ENCODE measurements around the gene CPVL.

Gene CPVL

DNA sequence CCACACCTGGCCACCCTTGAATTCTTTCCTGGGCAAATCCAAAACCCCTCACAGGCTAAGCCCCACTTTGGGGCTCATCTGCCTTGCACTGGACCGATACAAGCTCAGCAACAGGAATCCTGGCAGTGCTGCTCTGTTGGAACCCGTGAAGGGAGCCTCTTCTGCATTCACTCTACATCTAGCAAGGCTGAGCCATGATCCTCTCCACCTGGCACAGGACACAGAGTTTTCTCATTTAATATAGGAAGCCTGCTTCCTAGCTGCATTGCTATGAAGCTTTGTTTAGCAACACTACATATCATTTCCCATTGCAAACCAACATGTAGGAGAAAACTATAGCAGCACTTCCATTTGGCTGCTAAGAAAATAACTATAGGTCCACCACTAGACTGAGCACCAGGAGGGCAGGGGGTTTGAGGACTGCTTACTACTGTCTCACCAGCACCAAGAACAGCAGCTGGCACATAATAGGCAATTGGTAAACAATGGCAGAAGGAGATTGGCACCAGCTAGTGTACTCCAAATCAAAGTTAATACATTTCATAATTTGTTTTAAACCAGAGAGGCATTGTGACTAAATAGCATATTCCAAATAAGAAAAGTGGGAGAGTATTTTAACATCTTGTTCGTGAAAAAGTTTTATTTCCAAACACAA lies 56.1 kb downstream of the CPVL start:
- no peak for DNase-seq

DNA sequence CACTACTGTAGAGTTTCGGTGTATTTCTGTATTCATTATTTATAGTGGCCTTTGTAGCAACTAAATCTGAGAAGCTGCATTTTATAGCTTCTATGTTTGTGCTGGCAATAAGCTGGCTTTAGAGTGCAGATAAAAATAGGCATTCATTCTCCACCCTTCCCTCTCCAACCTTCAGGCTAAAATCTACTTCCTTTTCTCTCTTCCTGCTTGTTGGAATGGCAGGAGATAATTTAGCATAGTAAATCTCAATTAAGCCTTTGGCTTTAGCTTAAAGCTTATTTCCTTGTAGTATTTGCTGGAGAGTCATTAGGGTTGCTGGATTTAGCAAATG lies 58.5 kb downstream of the CPVL start:
- DNase-seq, result no peak

DNA sequence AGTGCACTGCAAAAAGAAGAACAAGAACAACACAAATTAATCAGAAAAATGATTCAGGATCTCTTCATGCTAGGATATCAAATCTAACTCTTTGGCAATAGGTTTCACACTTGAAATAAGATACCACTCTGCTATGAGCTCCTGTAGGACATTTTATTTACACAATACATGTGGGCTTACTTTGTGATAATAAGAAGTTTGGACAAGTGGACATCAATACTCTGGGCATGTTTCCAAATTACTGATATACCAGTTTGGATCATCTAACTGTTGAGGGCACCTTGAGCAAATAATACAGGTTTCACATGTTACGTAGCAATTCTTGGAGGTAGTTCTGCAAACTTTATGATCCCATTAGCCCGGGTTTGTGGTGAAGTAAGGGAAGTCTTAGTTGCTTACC lies 59.8 kb downstream of the CPVL start:
- DNase-seq, result no peak

DNA sequence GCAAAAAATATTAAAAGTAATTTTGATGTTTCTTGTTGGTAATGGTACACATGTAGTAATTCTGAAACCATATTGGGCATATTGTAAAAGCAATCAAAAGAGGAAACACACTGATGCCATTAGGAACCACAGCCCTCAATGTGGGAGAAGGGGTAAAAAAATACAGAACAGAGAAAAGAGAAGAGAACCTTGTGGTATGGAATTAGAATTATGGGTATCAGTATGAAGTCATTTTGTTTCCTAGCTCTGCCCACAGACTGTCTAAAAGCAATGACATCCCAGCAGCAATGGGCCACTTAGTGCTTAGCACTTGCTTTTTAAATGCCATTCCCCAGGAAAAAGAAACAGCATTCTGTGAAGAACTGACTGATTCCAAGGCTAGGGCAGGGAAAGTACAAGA lies 61.5 kb downstream of the CPVL start:
- no peak for DNase-seq

DNA sequence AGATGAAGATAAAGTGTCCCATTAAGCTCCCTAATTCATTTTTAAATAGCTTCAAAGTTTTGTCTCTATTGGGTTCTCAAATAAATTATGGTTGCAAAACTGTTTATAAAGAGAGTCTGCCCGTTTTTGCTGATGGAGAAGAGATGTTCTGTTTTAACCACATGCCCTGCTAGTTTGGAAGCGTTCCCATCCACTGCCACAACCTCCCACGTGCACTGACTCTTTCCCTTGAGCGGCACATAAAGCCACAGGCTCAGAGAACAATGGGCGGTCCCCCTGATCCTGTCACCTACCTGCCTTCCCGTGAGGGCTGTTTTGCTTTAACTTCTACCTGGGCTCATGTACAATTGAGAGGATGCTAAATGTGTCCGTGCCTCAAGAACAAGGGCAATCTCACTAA lies 65.5 kb downstream of the CPVL start:
- no peak for DNase-seq

DNA sequence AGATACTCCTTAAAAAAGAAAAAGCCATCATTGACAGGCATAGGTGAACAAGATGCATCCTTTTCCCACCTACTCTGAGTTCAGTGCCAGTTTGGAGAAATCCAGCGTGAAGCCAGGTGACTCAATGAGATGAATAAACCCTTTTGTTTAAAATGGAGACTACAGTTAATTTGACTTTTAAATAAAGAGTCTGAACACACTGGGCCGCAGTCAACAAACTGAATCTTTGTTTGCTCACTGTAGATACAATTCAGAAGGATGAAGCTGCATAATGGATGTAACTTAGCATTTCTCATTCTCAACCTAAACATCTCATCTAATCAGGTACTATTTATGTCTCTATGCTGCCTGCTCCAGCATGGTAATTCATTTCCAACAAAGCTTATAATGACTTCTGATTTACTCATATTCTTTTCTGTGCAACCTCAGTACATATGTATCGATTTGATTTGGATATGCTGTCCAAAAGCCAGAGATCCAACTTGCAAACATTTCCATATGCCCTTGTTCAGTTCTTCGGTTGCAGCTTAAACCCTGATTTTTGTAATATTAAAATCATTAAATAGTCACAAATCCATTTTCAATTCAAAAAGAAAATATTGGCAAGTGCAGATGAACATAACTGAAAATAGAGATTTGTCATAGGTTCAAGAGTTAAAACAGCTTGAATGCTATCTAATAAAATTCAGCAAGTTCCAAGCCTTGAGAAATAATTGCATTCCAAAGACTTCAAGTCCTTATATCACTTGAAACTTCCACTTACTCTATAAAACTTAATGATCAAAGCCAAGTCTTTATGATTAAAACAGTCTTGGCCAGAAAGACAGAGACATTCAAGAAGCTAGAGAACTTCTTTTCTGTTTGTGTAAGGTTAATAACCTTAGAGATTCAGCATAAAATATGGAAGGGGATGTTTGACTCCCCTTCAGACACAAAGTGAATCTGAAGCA lies 67.8 kb downstream of the CPVL start:
- DNase-seq, result no peak

DNA sequence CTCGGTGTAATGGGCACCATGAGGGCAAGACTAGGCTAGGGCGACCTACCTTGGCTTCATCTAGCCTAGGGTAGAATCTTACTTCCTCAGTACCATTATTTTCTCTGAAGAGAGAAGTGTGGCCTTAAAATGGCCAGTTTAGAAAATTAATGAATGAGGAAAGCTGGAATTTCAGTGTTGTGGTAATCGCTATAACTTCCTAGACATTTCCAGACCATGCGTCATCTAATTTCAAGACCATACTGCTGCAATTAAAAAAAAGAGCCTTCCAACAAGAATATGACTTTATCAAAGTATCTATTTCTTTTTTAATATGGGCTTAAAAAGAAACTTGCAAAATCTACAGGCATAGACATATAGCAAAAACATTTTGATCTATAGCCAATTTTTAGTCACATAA lies 68.5 kb downstream of the CPVL start:
- DNase-seq, result no peak

DNA sequence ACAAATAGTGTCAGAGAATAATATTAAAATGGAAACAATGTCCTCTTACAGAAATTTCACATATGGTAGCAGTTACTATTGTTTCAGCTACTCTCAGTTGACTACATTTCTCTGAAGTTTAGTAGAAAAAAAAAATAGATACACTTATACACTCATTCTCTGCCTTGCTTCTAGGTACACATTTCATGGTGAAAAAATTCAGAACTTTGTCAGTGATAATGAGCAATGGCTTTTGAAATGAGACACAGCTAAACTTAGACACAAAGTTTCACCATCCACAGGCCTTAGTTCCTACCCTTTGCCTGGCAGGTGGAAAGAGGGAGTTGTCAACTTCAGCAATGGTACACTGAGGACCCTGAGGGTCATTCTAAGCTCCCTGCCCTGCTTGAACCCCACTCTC lies 69.2 kb downstream of the CPVL start:
- no peak for DNase-seq

DNA sequence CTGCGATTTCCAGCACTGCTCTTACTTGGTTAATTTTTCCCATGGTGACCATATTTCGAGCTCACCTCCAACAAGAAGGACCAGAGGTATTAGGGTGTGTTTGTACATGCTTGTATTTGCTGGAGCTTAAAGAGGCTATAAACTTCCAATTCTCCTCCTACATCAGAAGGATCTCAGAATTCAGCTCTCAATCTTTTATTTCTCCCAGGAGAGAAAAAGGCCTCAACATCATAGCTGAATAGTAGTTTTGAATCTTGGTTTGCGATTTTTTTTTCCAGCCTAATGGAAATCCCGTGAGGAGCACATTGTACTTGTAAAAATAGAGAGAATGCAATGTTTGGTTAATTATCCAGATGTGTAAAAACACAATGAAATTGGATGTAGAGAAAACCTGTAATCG lies 69.7 kb downstream of the CPVL start:
- DNase-seq, result no peak

DNA sequence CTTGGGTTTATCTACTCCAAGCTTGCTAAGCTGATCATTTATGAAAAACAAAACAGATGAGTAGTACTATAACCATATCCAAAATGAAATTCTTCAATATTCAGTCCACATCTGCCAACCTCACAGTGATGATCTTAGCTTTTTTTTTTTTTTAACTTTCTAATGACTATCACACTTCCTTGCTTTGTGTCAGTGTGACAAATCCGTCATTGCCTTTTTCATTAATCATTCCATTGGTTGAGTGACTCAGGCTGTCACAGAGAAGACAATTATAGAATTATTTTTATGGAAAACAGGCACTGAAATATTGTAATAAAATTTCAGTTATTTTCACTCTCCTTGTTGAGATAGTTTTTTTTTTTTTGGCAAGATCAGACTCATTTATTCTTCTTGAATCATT lies 70.7 kb downstream of the CPVL start:
- DNase-seq, result no peak

DNA sequence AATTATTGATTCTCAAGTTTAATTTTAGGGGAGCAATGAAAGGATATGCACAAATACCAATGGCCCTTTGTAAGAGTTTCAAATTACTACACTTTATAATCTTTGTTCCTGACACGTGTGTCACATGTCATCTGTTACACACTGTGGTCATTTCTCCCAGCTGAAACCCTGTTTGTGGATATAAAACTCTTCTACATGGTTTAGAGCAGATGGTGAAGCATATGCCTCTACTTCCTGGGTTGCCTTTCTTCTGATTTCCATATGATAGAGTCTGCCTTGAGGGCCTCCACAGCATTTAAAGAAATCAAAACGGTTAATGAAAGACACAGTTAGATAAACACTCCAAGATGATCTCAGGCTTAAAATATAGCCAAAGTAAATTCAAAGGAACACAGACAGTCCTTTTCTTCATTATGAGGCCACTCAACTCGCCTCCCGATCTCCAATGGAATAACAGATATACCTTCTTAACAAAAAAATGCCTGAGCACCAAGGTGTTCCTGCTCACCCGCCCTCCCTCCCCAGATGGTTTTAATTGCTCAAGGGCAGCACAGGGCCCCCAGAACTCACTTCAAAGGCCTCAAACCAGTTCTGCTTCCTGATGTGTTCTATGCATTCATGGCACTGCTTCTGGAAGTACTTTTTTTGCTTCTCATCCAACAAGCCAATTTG lies 75.0 kb downstream of the CPVL start:
- DNase-seq, result no peak

DNA sequence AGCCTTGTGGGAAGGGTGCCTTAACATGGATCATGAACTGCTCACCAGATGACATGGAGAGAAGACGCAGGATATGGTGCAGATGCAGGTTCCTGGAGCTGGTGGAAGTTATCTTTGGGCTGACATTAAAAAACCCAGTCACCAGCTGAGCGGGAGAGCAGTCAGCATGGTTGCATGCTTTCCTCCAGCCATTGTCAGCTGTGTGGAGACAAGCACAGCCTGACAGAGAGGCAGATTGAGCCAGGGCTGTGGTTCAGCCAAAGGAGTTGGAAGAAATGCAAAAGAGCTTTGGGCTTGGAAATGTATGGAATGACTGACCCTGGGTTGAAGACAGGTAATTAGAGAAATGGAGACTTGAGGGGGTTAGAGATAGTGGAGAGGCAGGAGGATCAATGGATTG lies 79.7 kb downstream of the CPVL start:
- no peak for DNase-seq

DNA sequence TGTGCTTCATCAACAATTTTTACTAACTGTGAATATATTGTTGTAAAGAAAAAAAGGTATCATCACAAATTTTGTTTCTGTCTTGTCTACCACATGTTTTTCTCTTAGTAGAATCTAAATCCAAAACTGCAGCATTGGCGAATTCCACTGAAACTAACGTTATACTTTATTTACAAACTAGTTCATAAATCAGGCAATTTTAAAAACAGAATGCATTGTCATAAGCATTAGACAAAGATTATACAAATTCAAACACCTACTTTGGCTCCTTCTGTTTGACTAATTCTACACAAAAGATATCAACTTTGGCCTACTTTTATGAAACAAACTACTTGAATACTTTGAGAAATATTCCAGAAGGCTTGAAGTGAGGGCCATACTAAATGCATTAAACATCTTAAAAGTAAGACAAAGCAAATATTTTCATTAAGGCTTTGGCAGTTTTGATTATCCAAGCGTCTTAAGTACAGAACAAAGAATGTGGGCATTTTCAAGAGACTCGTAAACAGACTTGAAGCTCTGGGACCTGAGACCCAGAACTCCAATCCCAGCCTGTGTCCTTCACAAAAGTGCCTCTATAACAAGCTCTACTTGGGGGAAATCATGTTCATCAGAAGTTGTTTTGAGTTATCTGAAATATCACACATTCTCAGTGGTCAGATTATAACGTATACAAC lies 81.0 kb downstream of the CPVL start:
- no peak for DNase-seq

DNA sequence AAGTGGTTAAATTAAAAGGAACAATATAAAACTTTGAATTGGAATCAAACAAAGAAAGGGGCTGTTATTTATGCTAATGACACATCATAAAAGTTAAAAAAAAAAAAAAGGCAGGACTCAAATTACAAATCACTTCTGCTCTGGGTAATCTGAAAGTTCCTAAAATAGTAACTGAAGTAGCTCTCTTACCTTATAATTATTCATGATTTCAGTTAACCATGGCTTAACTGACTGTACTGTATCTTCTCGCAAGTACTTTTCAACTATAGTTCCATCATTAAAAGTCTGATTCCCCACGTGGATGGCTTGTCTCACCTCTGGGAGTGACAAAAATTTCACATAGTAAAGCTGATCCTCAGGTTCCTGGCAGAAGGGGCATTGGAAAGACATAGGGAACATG lies 82.5 kb downstream of the CPVL start:
- no peak for DNase-seq

DNA sequence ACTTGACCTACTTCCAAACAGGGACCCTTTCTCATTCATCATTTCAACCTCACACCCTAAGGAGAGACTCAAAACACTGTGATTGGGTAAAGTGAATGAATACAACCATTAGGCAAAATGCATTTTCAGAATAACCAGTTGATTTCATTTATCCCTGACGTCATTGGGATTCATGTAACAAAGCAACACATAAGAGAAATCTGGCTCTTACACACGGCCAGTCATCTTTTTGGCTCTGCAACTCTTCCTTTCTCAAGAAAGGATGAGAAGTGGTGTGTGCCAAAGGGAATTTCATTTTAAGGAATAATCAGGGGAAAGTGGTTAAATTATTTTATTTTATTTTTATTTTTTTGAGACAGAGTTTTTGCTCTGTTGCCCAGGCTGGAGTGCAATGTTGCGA lies 83.1 kb downstream of the CPVL start:
- DNase-seq, result no peak

DNA sequence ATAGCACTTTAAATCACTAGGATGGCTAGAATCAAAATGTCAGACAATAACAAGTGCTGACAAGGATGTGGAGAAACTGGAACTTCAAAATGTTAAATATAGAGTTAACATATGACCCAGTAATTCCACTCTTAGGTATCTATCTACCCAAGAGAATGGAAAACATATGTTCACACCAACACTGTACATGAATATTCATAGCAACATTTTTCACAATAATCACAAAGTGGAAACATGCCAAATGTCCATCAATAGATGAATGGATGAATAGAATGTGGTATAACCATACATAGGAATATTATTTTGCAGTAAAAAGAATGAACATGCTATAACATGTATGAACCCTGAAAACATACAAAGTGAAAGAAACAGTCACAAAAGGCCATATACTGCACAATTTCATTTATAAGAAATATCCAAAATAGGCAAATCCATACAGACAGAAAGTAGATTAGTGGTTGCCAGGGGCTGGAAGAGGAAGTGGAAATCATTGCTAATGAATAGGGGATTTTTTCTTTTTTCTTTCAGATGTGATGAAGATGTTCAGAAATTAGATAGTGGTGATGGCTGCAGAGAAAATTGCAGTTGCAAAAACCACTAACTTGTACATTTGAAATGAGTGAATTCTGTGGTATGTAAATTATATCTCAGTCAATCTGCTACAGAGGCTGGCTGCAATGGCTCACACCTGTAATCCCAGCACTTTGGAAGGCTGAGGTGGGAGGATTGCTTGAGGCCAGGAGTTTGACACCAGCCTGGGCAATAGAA lies 93.0 kb downstream of the CPVL start:
- DNase-seq, result no peak

DNA sequence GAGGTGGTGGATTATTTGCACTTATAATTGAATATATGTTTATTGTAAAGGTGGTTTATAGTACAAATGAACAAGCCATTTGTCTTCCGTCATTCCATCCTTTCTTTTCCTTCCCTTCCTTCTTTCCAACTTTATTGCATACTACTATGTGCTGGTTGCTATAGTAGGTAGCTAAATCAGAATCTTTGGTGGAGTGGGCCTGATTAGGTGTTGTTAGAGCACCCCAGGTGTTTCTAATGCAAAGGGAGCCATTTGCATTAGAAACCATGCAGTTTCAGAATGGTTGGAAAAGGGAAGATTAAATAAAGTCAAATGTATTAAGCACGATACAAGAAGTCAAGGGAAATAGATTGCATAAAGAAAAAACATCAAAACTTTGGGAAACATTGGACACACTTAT lies 99.4 kb downstream of the CPVL start:
- DNase-seq, result no peak

DNA sequence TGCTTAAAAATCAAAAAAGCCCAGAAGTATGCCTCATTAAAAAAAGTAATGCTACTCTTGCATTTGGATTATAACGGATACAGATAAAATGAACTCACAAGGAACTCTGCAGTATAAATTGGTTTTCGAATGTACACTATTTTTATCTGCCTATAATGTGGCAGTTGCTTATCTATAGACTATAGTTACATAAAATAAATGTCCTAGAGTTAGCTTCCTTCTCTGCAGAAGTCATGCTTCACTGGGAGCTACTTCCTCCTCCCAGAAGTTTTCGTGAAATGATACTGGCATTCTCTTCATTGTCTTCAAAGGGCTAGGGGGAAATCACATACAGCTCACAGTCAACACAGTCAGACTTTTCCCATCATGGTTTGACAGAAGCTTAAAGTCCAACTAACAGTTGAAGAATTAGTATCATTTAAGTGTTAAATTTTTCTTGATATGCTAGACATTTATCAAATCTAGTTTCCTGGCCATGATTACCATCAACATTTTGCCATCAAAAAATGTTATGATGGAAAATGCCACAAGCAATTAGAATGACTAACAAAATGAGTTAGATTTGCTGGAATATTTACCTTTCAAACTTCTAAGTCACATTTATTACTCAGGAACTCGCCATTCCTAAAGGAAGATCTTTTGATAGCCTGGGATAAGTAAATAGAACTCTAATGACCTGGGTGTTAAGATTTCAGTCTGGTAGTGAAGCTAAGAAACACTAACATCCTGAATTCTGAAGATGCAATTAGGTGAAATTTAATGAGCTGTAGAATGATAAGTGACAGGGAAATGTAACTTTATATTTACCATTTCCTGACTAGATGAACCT lies 100.9 kb downstream of the CPVL start:
- no peak for DNase-seq

DNA sequence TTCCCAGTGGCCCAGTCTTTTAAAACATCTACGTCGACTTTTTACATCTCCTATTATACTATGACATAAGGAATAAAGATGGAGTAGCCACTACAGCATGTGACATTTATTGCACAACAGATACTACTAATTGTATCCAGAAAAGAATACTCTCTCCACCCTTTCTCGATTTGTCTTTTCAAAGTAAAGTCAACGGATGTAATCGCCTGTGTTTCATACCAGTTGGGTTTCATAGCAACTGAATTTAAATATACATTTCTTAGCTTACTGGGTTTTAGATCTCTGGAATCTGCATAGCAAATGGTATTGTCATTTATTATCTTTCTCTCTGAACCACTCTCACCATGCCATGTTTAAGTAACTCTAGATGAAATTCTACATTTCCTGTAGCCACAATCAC lies 101.8 kb downstream of the CPVL start:
- DNase-seq, result no peak

DNA sequence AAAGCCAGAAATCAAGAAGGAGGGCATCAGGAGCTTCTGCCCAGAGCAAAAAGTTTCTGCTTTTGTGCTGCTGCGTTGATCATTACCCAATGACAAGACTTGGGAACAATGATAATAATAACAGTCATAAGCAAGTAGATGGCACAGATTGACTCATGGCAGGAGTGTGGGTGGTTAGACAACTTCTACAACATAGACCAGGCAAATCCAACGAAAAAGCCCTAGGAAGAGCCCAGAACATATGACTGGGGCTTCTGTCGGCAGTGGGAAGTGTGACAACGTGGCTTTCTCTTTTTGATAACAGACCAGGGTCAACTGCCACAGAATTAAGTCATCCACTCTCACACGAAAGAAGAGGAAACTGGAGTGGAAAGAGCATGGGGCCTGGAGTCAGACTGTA lies 102.8 kb downstream of the CPVL start:
- no peak for DNase-seq

DNA sequence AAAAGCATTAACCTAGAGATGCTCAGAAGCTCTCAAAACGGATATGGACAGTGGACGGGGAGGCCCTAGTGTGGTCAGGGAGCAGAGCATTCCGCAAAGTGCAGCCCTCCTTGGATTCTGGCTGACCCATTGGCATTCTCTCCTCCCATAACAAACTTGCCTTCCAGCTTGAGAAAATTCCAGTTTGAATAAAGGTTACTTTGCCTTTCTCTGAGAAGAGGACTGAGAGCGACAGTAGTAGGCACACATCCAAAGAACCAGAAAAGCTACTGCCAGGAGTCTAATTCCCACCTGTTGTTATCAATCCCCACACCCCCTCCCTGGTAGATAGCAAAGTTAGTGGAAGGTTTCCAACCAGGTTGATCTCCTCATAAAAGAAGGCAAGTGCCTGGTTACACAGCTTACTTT lies 103.5 kb downstream of the CPVL start:
- no peak for DNase-seq

DNA sequence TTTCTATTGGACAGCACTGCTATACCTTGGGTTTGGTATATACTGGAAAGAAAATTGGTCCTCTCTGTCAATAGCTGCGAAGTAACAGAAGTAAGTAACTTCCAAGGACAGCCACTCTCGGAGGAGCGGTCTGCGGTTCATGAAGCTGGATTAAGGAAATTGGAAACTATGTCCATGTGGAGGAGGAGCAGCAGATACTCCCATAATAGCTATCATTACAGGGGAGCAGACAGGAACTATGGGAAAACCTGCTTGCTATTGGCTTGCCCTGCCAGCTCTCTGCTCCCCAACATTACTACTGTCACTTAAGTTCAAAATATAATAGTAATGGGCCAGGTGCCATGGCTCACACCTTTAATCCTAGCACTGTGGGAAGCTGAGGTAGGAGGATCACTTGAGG lies 104.3 kb downstream of the CPVL start:
- DNase-seq, result no peak
